ENCODE measurements around the gene TSGA10. TPM values are rescaled to one million over a fixed set of nuclear protein-coding genes. Genes with fewer than 3 reads are reported as not detected.
A peak's percentile ranks its signal among the peaks of the same experiment; 100 is the strongest.

TSGA10 gene
- total RNA-seq, 2 experiments from 2014 or later, result 3.8 to 10.8 TPM

DNA sequence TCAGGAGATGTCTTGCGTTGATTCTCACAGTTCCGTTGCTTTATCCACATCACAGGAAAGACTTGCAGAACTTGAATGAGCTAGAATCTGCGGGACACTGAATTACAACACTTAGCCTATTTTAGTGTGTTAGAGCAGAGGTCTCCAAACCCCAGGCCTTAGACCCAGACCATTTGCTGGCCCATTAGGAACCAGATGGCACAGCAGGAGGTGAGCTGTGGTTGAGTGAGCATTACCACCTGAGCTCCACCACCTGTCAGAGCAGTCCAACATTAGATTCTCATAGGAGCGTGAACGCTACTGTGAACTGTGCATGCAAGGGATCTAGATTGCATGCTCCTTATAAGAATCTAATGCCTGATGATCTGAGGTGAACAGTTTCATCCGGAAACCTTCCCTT is 30.1 kb upstream of the TSGA10 start:
- H3K27ac ChIP-seq (ENCODE audit: low read depth, low read length, poor library complexity, severe bottlenecking), result no peak overlapping the region
- no peak for TF ChIP-seq EZH2phosphoT487 (IDR thresholded peaks at IDR 0.05; ENCODE audit: borderline replicate concordance, low read depth, low read length)
- TF ChIP-seq, protein P1, sequence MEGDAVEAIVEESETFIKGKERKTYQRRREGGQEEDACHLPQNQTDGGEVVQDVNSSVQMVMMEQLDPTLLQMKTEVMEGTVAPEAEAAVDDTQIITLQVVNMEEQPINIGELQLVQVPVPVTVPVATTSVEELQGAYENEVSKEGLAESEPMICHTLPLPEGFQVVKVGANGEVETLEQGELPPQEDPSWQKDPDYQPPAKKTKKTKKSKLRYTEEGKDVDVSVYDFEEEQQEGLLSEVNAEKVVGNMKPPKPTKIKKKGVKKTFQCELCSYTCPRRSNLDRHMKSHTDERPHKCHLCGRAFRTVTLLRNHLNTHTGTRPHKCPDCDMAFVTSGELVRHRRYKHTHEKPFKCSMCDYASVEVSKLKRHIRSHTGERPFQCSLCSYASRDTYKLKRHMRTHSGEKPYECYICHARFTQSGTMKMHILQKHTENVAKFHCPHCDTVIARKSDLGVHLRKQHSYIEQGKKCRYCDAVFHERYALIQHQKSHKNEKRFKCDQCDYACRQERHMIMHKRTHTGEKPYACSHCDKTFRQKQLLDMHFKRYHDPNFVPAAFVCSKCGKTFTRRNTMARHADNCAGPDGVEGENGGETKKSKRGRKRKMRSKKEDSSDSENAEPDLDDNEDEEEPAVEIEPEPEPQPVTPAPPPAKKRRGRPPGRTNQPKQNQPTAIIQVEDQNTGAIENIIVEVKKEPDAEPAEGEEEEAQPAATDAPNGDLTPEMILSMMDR (conservative IDR thresholded peaks at IDR 0.05; ENCODE audit: low read length), result no peak
- no peak overlapping the region for H3K4me2 ChIP-seq (ENCODE audit: low read length)
- H3K36me3 ChIP-seq (ENCODE audit: insufficient read depth, low read length), result peaks cover 25% of the 10 kb centered on the region
- DNase-seq (ENCODE audit: low spot score), result no peak
- intact Hi-C loops (cut with micrococcal nuclease; ENCODE audit: unreplicated experiment), result loop anchor here (10.0 kb wide), 1 partner anchor 1380 kb away; the partner anchor contains the start of gene PDCL3
- H3K9me3 ChIP-seq (ENCODE audit: low read length), result no peaks in the 10 kb centered on the region
- BruUV-seq (replicated peaks), result no TSS peak
- H4K20me1 ChIP-seq (ENCODE audit: insufficient read depth, low read length), result no peaks in the 10 kb centered on the region
- H3K4me1 ChIP-seq (ENCODE audit: insufficient read depth, low read length, poor library complexity, severe bottlenecking), result peaks cover 10% of the 10 kb centered on the region
- no peaks in the 10 kb centered on the region for H3K9me2 ChIP-seq (ENCODE audit: insufficient read depth, low read length)
- POLR2A ChIA-PET, result interaction anchor here (0.6 to 0.7 kb wide), 4 partner anchors 9 to 834 kb away, joined by 3 to 5 read pairs (median 4); no protein-coding TSS in a partner anchor
- H3K79me2 ChIP-seq (ENCODE audit: insufficient read depth, low read depth, low read length), result peaks cover 56% of the 10 kb centered on the region
- CTCF ChIA-PET (ENCODE audit: unreplicated experiment), result no interaction called here
- H2AFZ ChIP-seq (ENCODE audit: low read length), result no peak overlapping the region
- no peak overlapping the region for H3K4me3 ChIP-seq (ENCODE audit: low read depth, low read length, poor library complexity, severe bottlenecking)

DNA sequence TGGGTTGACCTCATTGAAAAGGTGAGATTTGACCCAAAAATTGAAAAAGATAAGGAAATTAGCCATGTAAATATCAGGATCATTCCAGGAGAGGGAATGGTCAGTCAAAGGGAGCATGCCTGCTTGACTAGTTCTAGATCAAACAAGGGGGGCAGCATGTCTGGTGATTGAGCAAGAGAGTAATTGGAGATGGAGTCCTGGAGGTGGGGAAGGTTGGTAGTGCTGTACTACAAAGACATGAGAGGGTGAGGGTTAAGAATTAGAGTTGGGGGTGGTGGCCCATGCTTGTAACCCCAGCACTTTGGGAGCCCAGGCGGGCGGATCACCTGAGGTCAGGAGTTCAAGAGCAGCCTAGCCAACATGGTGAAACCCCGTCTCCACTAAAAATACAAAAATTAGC is 28.3 kb upstream of the TSGA10 start:
- intact Hi-C loops (cut with micrococcal nuclease; ENCODE audit: unreplicated experiment), result loop anchor here (10.0 kb wide), 1 partner anchor 1382 kb away; the partner anchor contains the start of gene PDCL3
- H3K27ac ChIP-seq (ENCODE audit: low read depth, low read length, poor library complexity, severe bottlenecking), result no peak overlapping the region
- H3K9me2 ChIP-seq (ENCODE audit: insufficient read depth, low read length), result no peaks in the 10 kb centered on the region
- H3K36me3 ChIP-seq (ENCODE audit: insufficient read depth, low read length), result peaks cover 12% of the 10 kb centered on the region; the same call in 1 of the 2 replicates
- POLR2A ChIA-PET, result no interaction called here
- CTCF ChIA-PET (ENCODE audit: unreplicated experiment), result no interaction called here
- no peaks in the 10 kb centered on the region for H3K9me3 ChIP-seq (ENCODE audit: low read length)
- 0 out of 2 replicates have a peak overlapping the region, but pooled peaks have one; percentile 11 for H3K4me2 ChIP-seq (ENCODE audit: low read length)
- no peak overlapping the region for H2AFZ ChIP-seq (ENCODE audit: low read length)
- BruUV-seq (replicated peaks), result no TSS peak
- no peak overlapping the region for H3K4me3 ChIP-seq (ENCODE audit: low read depth, low read length, poor library complexity, severe bottlenecking)
- no peak for DNase-seq (ENCODE audit: low spot score)
- TF ChIP-seq, protein P1 (conservative IDR thresholded peaks at IDR 0.05; ENCODE audit: low read length), result no peak
- no peak for TF ChIP-seq EZH2phosphoT487 (IDR thresholded peaks at IDR 0.05; ENCODE audit: borderline replicate concordance, low read depth, low read length)
- peaks cover 17% of the 10 kb centered on the region for H3K4me1 ChIP-seq (ENCODE audit: insufficient read depth, low read length, poor library complexity, severe bottlenecking)
- H3K79me2 ChIP-seq (ENCODE audit: insufficient read depth, low read depth, low read length), result peaks cover 63% of the 10 kb centered on the region
- H4K20me1 ChIP-seq (ENCODE audit: insufficient read depth, low read length), result no peaks in the 10 kb centered on the region

DNA sequence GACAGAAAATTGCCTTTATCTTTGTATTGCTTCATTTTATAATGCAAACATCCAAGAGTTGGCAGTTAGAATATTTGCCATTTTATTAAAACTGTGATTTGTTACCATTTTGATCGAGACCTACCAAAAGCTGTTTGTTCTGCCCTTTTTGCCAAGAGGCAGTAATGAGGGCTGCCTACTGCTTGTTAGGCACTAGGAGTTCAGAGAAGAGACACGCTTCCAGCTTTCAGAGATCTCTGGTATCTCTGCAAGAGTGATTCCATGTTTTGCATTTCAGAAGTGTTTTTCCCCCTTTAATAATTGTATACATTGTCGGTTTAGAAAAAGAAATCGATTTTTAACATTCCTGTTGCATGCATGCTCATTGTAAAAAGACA is 26.9 kb upstream of the TSGA10 start:
- intact Hi-C loops (cut with micrococcal nuclease; ENCODE audit: unreplicated experiment), result loop anchor here (1.0 to 10.0 kb wide), 5 partner anchors 27 to 1383 kb away; partner anchors contain the start of genes C2orf15, LIPT1, PDCL3 and REV1
- peaks cover 61% of the 10 kb centered on the region for H3K79me2 ChIP-seq (ENCODE audit: insufficient read depth, low read depth, low read length)
- no peaks in the 10 kb centered on the region for H3K9me3 ChIP-seq (ENCODE audit: low read length)
- H3K4me3 ChIP-seq (ENCODE audit: low read depth, low read length, poor library complexity, severe bottlenecking), result peak overlapping the region; percentile 82
- peak; percentile 19 for DNase-seq (ENCODE audit: low spot score)
- peaks cover 4% of the 10 kb centered on the region; the same call in 1 of the 2 replicates for H3K36me3 ChIP-seq (ENCODE audit: insufficient read depth, low read length)
- ChIA-PET CTCF (ENCODE audit: unreplicated experiment) (no interaction called here), POLR2A (interaction anchor here (1.0 to 2.4 kb wide), 2 partner anchors 40 to 155 kb away, joined by 3 to 19 read pairs; partner anchors contain the start of genes C2orf15, EIF5B and TXNDC9)
- H4K20me1 ChIP-seq (ENCODE audit: insufficient read depth, low read length), result no peaks in the 10 kb centered on the region
- H2AFZ ChIP-seq (ENCODE audit: low read length), result peak overlapping the region; percentile 95
- no TSS peak for BruUV-seq (replicated peaks)
- no peak for TF ChIP-seq EZH2phosphoT487 (IDR thresholded peaks at IDR 0.05; ENCODE audit: borderline replicate concordance, low read depth, low read length)
- TF ChIP-seq, protein P1 (conservative IDR thresholded peaks at IDR 0.05; ENCODE audit: low read length), result no peak
- peak overlapping the region; percentile 89 for H3K4me2 ChIP-seq (ENCODE audit: low read length)
- peaks cover 17% of the 10 kb centered on the region for H3K4me1 ChIP-seq (ENCODE audit: insufficient read depth, low read length, poor library complexity, severe bottlenecking)
- H3K27ac ChIP-seq (ENCODE audit: low read depth, low read length, poor library complexity, severe bottlenecking), result peak overlapping the region; percentile 32
- H3K9me2 ChIP-seq (ENCODE audit: insufficient read depth, low read length), result no peaks in the 10 kb centered on the region

Data from OCI-LY7 (cell line).